H1 (cell line): ENCODE data around the gene SEMA4D. TPM values are rescaled to one million over a fixed set of nuclear protein-coding genes. Genes with fewer than 3 reads are reported as not detected.
A peak's percentile ranks its signal among the peaks of the same experiment; 100 is the strongest.

Source experiments
- CTCF ChIA-PET: fragments of 300-600 bp; sonication (Branson Sonifier 250); formaldehyde crosslinking; loops from one replicate; lab custom pipeline; 2021; ENCODE audit not compliant: partially characterized antibody; lab: Charles Lee
- POLR2A ChIA-PET: fragments of 300-600 bp; sonication (Branson Sonifier 250); formaldehyde crosslinking; loops from one replicate; lab custom pipeline; 2021; ENCODE audit warnings: inconsistent platforms; ENCODE audit not compliant: partially characterized antibody; lab: Charles Lee
- DNase-seq, 2 experiments: peaks; one replicate each; pipeline versions ENCODE4 v3.0.0 to v3.0.0-alpha.2; 2010 to 2022; ENCODE audit warnings: low spot score in 2 of 2, low read depth in 1 of 2, mixed read lengths in 1 of 2
- FAIRE-seq: peaks from 2 replicates; lab custom pipeline; 2011; peaks lifted over from hg19 to GRCh38; lab: Jason Lieb, UNC
- H2AFZ ChIP-seq: 2 replicates; pipeline ENCODE4 v1.8.1; 2012; ENCODE audit warnings: low read length, inconsistent platforms
- H2AK5ac ChIP-seq: 2 replicates; pipeline ENCODE4 v1.6.1; 2013; ENCODE audit warnings: low read depth, low read length
- H2BK120ac ChIP-seq: replicated peaks from 2 replicates; pipeline ENCODE3; 2013; ENCODE audit warnings: low read depth, low read length, inconsistent platforms
- H2BK12ac ChIP-seq: 2 replicates; pipeline ENCODE4 v1.6.1; 2013; ENCODE audit warnings: low read depth, low read length
- H2BK15ac ChIP-seq: 2 replicates; pipeline ENCODE4 v1.6.1; 2013; ENCODE audit warnings: low read length
- H2BK20ac ChIP-seq: 2 replicates; pipeline ENCODE4 v1.6.1; 2013; ENCODE audit warnings: low read length
- H2BK5ac ChIP-seq: 2 replicates; pipeline ENCODE4 v1.6.1; 2013; ENCODE audit warnings: low read depth, low read length
- H3K14ac ChIP-seq: 2 replicates; pipeline ENCODE4 v1.6.1; 2013; ENCODE audit warnings: inconsistent platforms; ENCODE audit not compliant: insufficient read length
- H3K18ac ChIP-seq: 2 replicates; pipeline ENCODE4 v1.6.1; 2013; ENCODE audit warnings: low read length; ENCODE audit errors: extremely low read depth
- H3K23ac ChIP-seq: 2 replicates; pipeline ENCODE4 v1.6.1; 2013; ENCODE audit warnings: inconsistent platforms; ENCODE audit not compliant: insufficient read length
- H3K23me2 ChIP-seq: 2 replicates; pipeline ENCODE4 v1.6.1; 2013; ENCODE audit warnings: low read depth, low read length
- H3K27ac ChIP-seq: 2 replicates; pipeline ENCODE4 v1.6.1; 2011; ENCODE audit warnings: low read depth, low read length, inconsistent platforms
- H3K27me3 ChIP-seq, 4 experiments: replicated peaks in 1 of 4; 1 replicate in 1 of 4; 2 replicates in 3 of 4; pipeline versions ENCODE4 v1.6.1 to v1.8.1; 2011 to 2013; ENCODE audit warnings: low read length in 3 of 4, mild to moderate bottlenecking in 3 of 4, inconsistent platforms in 2 of 4, mixed read lengths in 2 of 4, moderate library complexity in 1 of 4; ENCODE audit not compliant: control insufficient read depth in 3 of 4, insufficient read depth in 3 of 4; ENCODE audit errors: extremely low read depth in 1 of 4
- H3K36me3 ChIP-seq, 4 experiments: 2 replicates each; pipeline versions ENCODE4 v1.6.1 to v1.8.1; 2011 to 2013; ENCODE audit warnings: mild to moderate bottlenecking in 4 of 4, low read length in 3 of 4, moderate library complexity in 2 of 4, control low read depth in 1 of 4, inconsistent platforms in 1 of 4; ENCODE audit not compliant: insufficient read depth in 4 of 4, control insufficient read depth in 2 of 4
- H3K4ac ChIP-seq: replicated peaks from 2 replicates; pipeline ENCODE3; 2013; ENCODE audit warnings: low read length, low read depth, mixed read lengths, inconsistent platforms; ENCODE audit not compliant: insufficient read length
- H3K4me1 ChIP-seq, 4 experiments: replicated peaks in 1 of 4; 1 replicate in 1 of 4; 2 replicates in 3 of 4; pipeline versions ENCODE4 v1.6.1 to v1.8.1; 2011 to 2013; ENCODE audit warnings: low read length in 3 of 4, inconsistent platforms in 2 of 4, mixed read lengths in 1 of 4; ENCODE audit not compliant: insufficient read depth in 4 of 4, control insufficient read depth in 3 of 4
- H3K4me2 ChIP-seq, 2 experiments: 2 replicates each; pipeline versions ENCODE4 v1.6.1 to v1.8.1; 2011 to 2013; ENCODE audit warnings: low read depth in 2 of 2, low read length in 2 of 2, control low read depth in 1 of 2, inconsistent platforms in 1 of 2, mild to moderate bottlenecking in 1 of 2; ENCODE audit not compliant: insufficient read depth in 1 of 2
- H3K4me3 ChIP-seq, 4 experiments: fragments of 200-600, 300-600 bp in 1 of 4; sonication (generic), shearing (Covaris generic), sonication (Bioruptor Twin) in 1 of 4; 2 replicates each; pipeline versions ENCODE4 v1.5.1 to v1.8.1; 2011 to 2016; ENCODE audit warnings: low read length in 4 of 4, low read depth in 3 of 4, control low read depth in 2 of 4, inconsistent platforms in 2 of 4, mild to moderate bottlenecking in 2 of 4, mixed read lengths in 1 of 4, moderate library complexity in 1 of 4; ENCODE audit not compliant: insufficient read depth in 2 of 4; ENCODE audit errors: extremely low read depth in 1 of 4
- H3K56ac ChIP-seq: replicated peaks from 2 replicates; pipeline ENCODE3; 2013; ENCODE audit warnings: low read depth, mild to moderate bottlenecking, mixed read lengths, low read length, inconsistent platforms; ENCODE audit not compliant: insufficient read length
- H3K79me1 ChIP-seq: 2 replicates; pipeline ENCODE4 v1.6.1; 2013; ENCODE audit warnings: low read depth, low read length, control low read depth
- H3K79me2 ChIP-seq, 2 experiments: 2 replicates each; pipeline versions ENCODE4 v1.6.1 to v1.8.1; 2012 to 2013; ENCODE audit warnings: low read length in 2 of 2, mild to moderate bottlenecking in 2 of 2, inconsistent platforms in 1 of 2; ENCODE audit not compliant: insufficient read depth in 2 of 2, control insufficient read depth in 1 of 2
- H3K9ac ChIP-seq, 4 experiments: replicated peaks in 1 of 4; 1 replicate in 1 of 4; 2 replicates in 3 of 4; pipeline versions ENCODE4 v1.6.1 to v1.8.1; 2011 to 2013; ENCODE audit warnings: low read depth in 3 of 4, low read length in 3 of 4, control low read depth in 2 of 4, mild to moderate bottlenecking in 2 of 4, moderate library complexity in 2 of 4, inconsistent platforms in 1 of 4; ENCODE audit errors: extremely low read depth in 1 of 4
- H3K9me3 ChIP-seq, 2 experiments: 2 replicates each; pipeline versions ENCODE4 v1.6.1 to v1.8.1; 2012 to 2013; ENCODE audit warnings: mild to moderate bottlenecking in 2 of 2, moderate library complexity in 2 of 2, control low read depth in 1 of 2, inconsistent platforms in 1 of 2, low read depth in 1 of 2, low read length in 1 of 2, mixed read lengths in 1 of 2; ENCODE audit not compliant: insufficient read depth in 2 of 2
- H4K20me1 ChIP-seq, 2 experiments: replicated peaks in 1 of 2; 2 replicates each; pipeline versions ENCODE3 to v1.8.1; 2011 to 2013; ENCODE audit warnings: inconsistent platforms in 2 of 2, low read length in 2 of 2, mild to moderate bottlenecking in 1 of 2; ENCODE audit not compliant: insufficient read depth in 2 of 2, control insufficient read depth in 1 of 2
- H4K5ac ChIP-seq: 2 replicates; pipeline ENCODE4 v1.6.1; 2013; ENCODE audit warnings: low read length, low read depth, mixed read lengths, inconsistent platforms; ENCODE audit not compliant: insufficient read length
- H4K8ac ChIP-seq: 2 replicates; pipeline ENCODE4 v1.8.0; 2013; ENCODE audit warnings: mild to moderate bottlenecking, moderate library complexity, low read length, inconsistent platforms; ENCODE audit not compliant: insufficient read depth; ENCODE audit errors: extremely low read depth
- H4K91ac ChIP-seq: replicated peaks from 2 replicates; pipeline ENCODE3; 2013; ENCODE audit warnings: low read length, mixed read lengths, inconsistent platforms; ENCODE audit not compliant: insufficient read length
- CTBP2 ChIP-seq: IDR thresholded peaks from 2 replicates; pipeline ENCODE4 v1.7.0; 2011; ENCODE audit warnings: borderline replicate concordance, mild to moderate bottlenecking, moderate library complexity, mixed read lengths, low read length; ENCODE audit not compliant: insufficient read depth, insufficient read length
- KDM1A ChIP-seq: fragments of 200-600, 300-600 bp; sonication (generic); IDR thresholded peaks from 2 replicates; pipeline ENCODE4 v1.7.1; 2016; ENCODE audit warnings: mild to moderate bottlenecking, low read length, borderline replicate concordance
- POLR2A ChIP-seq, 2 experiments: IDR thresholded peaks; 1 replicate in 1 of 2; 2 replicates in 1 of 2; pipeline ENCODE4 v1.6.1; 2011; ENCODE audit warnings: low read depth in 2 of 2, low read length in 2 of 2, mild to moderate bottlenecking in 2 of 2; ENCODE audit errors: control extremely low read depth in 1 of 2
- SIRT6 ChIP-seq: IDR thresholded peaks from one replicate; pipeline ENCODE4 v1.7.1; 2012; ENCODE audit warnings: low read length, inconsistent platforms
- SP4 ChIP-seq: IDR thresholded peaks from 2 replicates; pipeline ENCODE4 v1.6.1; 2012; ENCODE audit warnings: low read length, inconsistent platforms
- TBP ChIP-seq: IDR thresholded peaks from 2 replicates; pipeline ENCODE4 v1.6.1; 2011; ENCODE audit warnings: low read depth, low read length, improper control_type of control experiment
- WGBS, 2 experiments: shearing (Covaris generic) in 1 of 2; methylation state at CpG; one replicate each; pipeline versions ENCODE4 v1.1.6 to v1.1.7; 2013 to 2015; ENCODE audit warnings: low lambda C conversion rate in 2 of 2, mixed read lengths in 2 of 2, inconsistent platforms in 1 of 2, low coverage in 1 of 2, missing lambda C conversion rate in 1 of 2; ENCODE audit not compliant: insufficient replicate concordance in 2 of 2, insufficient coverage in 1 of 2, insufficient read length in 1 of 2; ENCODE audit errors: extremely low coverage in 1 of 2, missing lambda C conversion rate in 1 of 2; 5-methylcytosine and 5-hydroxymethylcytosine counted together
- polyA plus RNA-seq, 7 experiments: library from polyadenylated mRNA; depleted of rRNA in 3 of 7; stranded (reverse) in 5 of 7; unstranded in 2 of 7; fragments of >200 nt in 5 of 7; fragments of 200-250 nt in 2 of 7; gene quantifications; 1 replicate in 5 of 7; 2 replicates in 1 of 7; 4 replicates in 1 of 7; pipeline versions ENCODE4 v1.2.1 to v1.2.3, GENCODE V29; 2011 to 2013; ENCODE audit warnings: missing spikeins in 2 of 7, mixed read lengths in 2 of 7
- total RNA-seq: library from RNA; stranded (reverse); fragmentation: NEBNext Ultra II Directional; extraction: Animal tissue kit (Norgen Biotek cat#: 25700); gene quantifications from 2 replicates; pipeline ENCODE4 v1.2.1, GENCODE V29; 2021

Gene SEMA4D
- total and polyA plus RNA-seq, 2 of the 8 experiments (the other 6 are each of a cell fraction or from before 2014, with no cell fraction given) = 21.0 to 70.4 TPM

- no peak overlapping the region for H3K23ac ChIP-seq
- H3K4ac ChIP-seq = no peak overlapping the region
- peaks cover 11% of the 10 kb centered on the region; the same call in 1 of the 2 replicates for H3K79me1 ChIP-seq
- H2BK12ac ChIP-seq = no peak overlapping the region
- H2BK20ac ChIP-seq = no peak overlapping the region
- CTCF ChIA-PET = interaction anchor here (1.0 to 1.3 kb wide), 3 partner anchors 11 to 140 kb away, joined by 3 to 4 read pairs (median 4); no protein-coding TSS in a partner anchor
- H3K9ac ChIP-seq = no peak overlapping the region
- TF ChIP-seq KDM1A = no peak
- TF ChIP-seq POLR2A (IDR thresholded peaks at IDR 0.05; ENCODE audit: control extremely low read depth in 1 of 2, low read depth in 2 of 2, low read length in 2 of 2) = no peak
- TF ChIP-seq CTBP2 = no peak
- TF ChIP-seq TBP = no peak
- TF ChIP-seq SIRT6 = no peak
- no peak for TF ChIP-seq SP4
- no peak overlapping the region for H4K8ac ChIP-seq
- H2BK120ac ChIP-seq = no peak overlapping the region
- H3K23me2 ChIP-seq = 0 out of 2 replicates have a peak, but pooled peaks cover 4% of the 10 kb centered on the region
- DNase-seq (no peak), FAIRE-seq (no peak)
- H4K91ac ChIP-seq = no peak overlapping the region
- peaks cover 0 to 2% (median 0%) of the 10 kb centered on the region in 4 experiments; a peak in 1 of 8 replicates for H3K36me3 ChIP-seq
- peaks cover 10 to 22% (median 16%) of the 10 kb centered on the region in 4 experiments for H3K4me1 ChIP-seq
- no peak overlapping the region for H3K14ac ChIP-seq
- WGBS, 2 experiments = 91% methylated on average over 12 of the region's 12 CpGs; no CpG with 5 or more reads in 1 of the 2 experiments
- no peak overlapping the region for H3K27ac ChIP-seq
- H2AFZ ChIP-seq = no peak overlapping the region
- no peak overlapping the region for H3K4me3 ChIP-seq
- H3K9me3 ChIP-seq = no peaks in the 10 kb centered on the region
- H3K56ac ChIP-seq = no peak overlapping the region
- no peak overlapping the region for H2AK5ac ChIP-seq
- H2BK15ac ChIP-seq = no peak overlapping the region
- H3K79me2 ChIP-seq = peaks cover 0 to 41% of the 10 kb centered on the region in 2 experiments; a peak in 3 of 4 replicates
- no peak overlapping the region for H3K4me2 ChIP-seq
- H3K27me3 ChIP-seq = no peaks in the 10 kb centered on the region
- no peak overlapping the region for H4K5ac ChIP-seq
- POLR2A ChIA-PET = no interaction called here
- no peak overlapping the region for H3K18ac ChIP-seq
- H2BK5ac ChIP-seq = peak overlapping the region; percentile 66; the same call in 1 of the 2 replicates
- peaks cover 6 to 8% of the 10 kb centered on the region in 2 experiments for H4K20me1 ChIP-seq
Measured at GRCh38 chr9:89408628-89409101, 89.2 kb downstream of the SEMA4D start.
